Stimulated activated naive CD8-positive, alpha-beta T cell treated with anti-CD3 and anti-CD28 coated beads, Interleukin-15, Interleukin-2, amounts not matched to agents 100 ng/mL and 50 ng/mL, for 24 hours (primary cell): ENCODE results near the gene MIB1.
A peak's percentile ranks its signal among the peaks of the same experiment; 100 is the strongest.
"Not testable (repeated sequence)": the region's sequence is repeated elsewhere in the genome, so short reads cannot be mapped to it uniquely, and the experiment has no call there.

Source experiments
- H3K27ac Mint-ChIP-seq: one replicate; pipeline ENCODE4 v1.8.0; 2021; ENCODE audit warnings: mild to moderate bottlenecking, mixed read lengths
- H3K27me3 Mint-ChIP-seq: one replicate; pipeline ENCODE4 v1.8.0; 2021; ENCODE audit warnings: mixed read lengths
- H3K36me3 Mint-ChIP-seq: one replicate; pipeline ENCODE4 v1.8.0; 2021; ENCODE audit warnings: low read depth, mixed read lengths
- H3K4me1 Mint-ChIP-seq: one replicate; pipeline ENCODE4 v1.8.0; 2021; ENCODE audit warnings: low read depth, mixed read lengths
- H3K4me3 Mint-ChIP-seq: one replicate; pipeline ENCODE4 v1.8.0; 2021; ENCODE audit warnings: mild to moderate bottlenecking, mixed read lengths
- H3K9me3 Mint-ChIP-seq: one replicate; pipeline ENCODE4 v1.8.0; 2021; ENCODE audit warnings: mixed read lengths

Gene MIB1

GRCh38 chr18:21735452-21736015 lies 5.1 kb upstream of the MIB1 start:
- H3K27me3 Mint-ChIP-seq = no peaks in the 10 kb centered on the region
- peaks cover 7% of the 10 kb centered on the region for H3K4me1 Mint-ChIP-seq
- no peaks in the 10 kb centered on the region for H3K36me3 Mint-ChIP-seq
- no peaks in the 10 kb centered on the region for H3K9me3 Mint-ChIP-seq
- no peak overlapping the region for H3K27ac Mint-ChIP-seq
- no peak overlapping the region for H3K4me3 Mint-ChIP-seq

- not testable (repeated sequence) for H3K9me3 Mint-ChIP-seq, H3K27ac Mint-ChIP-seq, H3K4me1 Mint-ChIP-seq, H3K27me3 Mint-ChIP-seq, H3K36me3 Mint-ChIP-seq, H3K4me3 Mint-ChIP-seq
These were observed 3.7 kb upstream of the MIB1 start for GRCh38 chr18:21736926-21737325.

- peak overlapping the region; percentile 94 for H3K4me3 Mint-ChIP-seq
- H3K36me3 Mint-ChIP-seq = peaks cover 7% of the 10 kb centered on the region
- no peaks in the 10 kb centered on the region for H3K27me3 Mint-ChIP-seq
- H3K27ac Mint-ChIP-seq = peak overlapping the region; percentile 97
- H3K9me3 Mint-ChIP-seq = no peaks in the 10 kb centered on the region
- peaks cover 34% of the 10 kb centered on the region for H3K4me1 Mint-ChIP-seq
These were observed 721 bp upstream of the MIB1 start for GRCh38 chr18:21739604-21740537.

- Mint-ChIP-seq H3K4me3 (peak overlapping the region; percentile 86), H3K27me3 (no peaks in the 10 kb centered on the region), H3K4me1 (peaks cover 38% of the 10 kb centered on the region), H3K36me3 (peaks cover 7% of the 10 kb centered on the region), H3K9me3 (no peaks in the 10 kb centered on the region), H3K27ac (no peak overlapping the region)
These were observed 645 bp downstream of the MIB1 start for GRCh38 chr18:21741312-21741561.

GRCh38 chr18:21741562-21742314 lies 1.1 kb downstream of the MIB1 start:
- Mint-ChIP-seq H3K36me3 (peaks cover 7% of the 10 kb centered on the region), H3K27me3 (no peaks in the 10 kb centered on the region), H3K4me3 (peak overlapping the region; percentile 86), H3K4me1 (peaks cover 43% of the 10 kb centered on the region), H3K9me3 (no peaks in the 10 kb centered on the region), H3K27ac (no peak overlapping the region)

- no peaks in the 10 kb centered on the region for H3K27me3 Mint-ChIP-seq
- peak overlapping the region; percentile 86 for H3K4me3 Mint-ChIP-seq
- peaks cover 7% of the 10 kb centered on the region for H3K36me3 Mint-ChIP-seq
- no peak overlapping the region for H3K27ac Mint-ChIP-seq
- peaks cover 48% of the 10 kb centered on the region for H3K4me1 Mint-ChIP-seq
- no peaks in the 10 kb centered on the region for H3K9me3 Mint-ChIP-seq
These were observed 1.7 kb downstream of the MIB1 start for GRCh38 chr18:21742315-21742687.

GRCh38 chr18:21743166-21743832 lies 2.7 kb downstream of the MIB1 start:
- Mint-ChIP-seq H3K27me3 (no peaks in the 10 kb centered on the region), H3K36me3 (peaks cover 7% of the 10 kb centered on the region), H3K4me3 (peak overlapping the region; percentile 68), H3K27ac (no peak overlapping the region), H3K4me1 (peaks cover 58% of the 10 kb centered on the region), H3K9me3 (no peaks in the 10 kb centered on the region)

- Mint-ChIP-seq H3K4me3 (no peak overlapping the region), H3K9me3 (no peaks in the 10 kb centered on the region), H3K36me3 (peaks cover 7% of the 10 kb centered on the region), H3K4me1 (peaks cover 60% of the 10 kb centered on the region), H3K27ac (no peak overlapping the region), H3K27me3 (no peaks in the 10 kb centered on the region)
These were observed 4.6 kb downstream of the MIB1 start for GRCh38 chr18:21745231-21745630.

- Mint-ChIP-seq H3K4me3 (no peak overlapping the region), H3K27ac (no peak overlapping the region), H3K36me3 (peaks cover 7% of the 10 kb centered on the region), H3K9me3 (no peaks in the 10 kb centered on the region), H3K27me3 (no peaks in the 10 kb centered on the region), H3K4me1 (peaks cover 57% of the 10 kb centered on the region)
These were observed 6.7 kb downstream of the MIB1 start for GRCh38 chr18:21747268-21747667.

- H3K4me1 Mint-ChIP-seq = peaks cover 49% of the 10 kb centered on the region
- no peaks in the 10 kb centered on the region for H3K27me3 Mint-ChIP-seq
- peak overlapping the region; percentile 7 for H3K27ac Mint-ChIP-seq
- peaks cover 6% of the 10 kb centered on the region for H3K36me3 Mint-ChIP-seq
- H3K4me3 Mint-ChIP-seq = no peak overlapping the region
- no peaks in the 10 kb centered on the region for H3K9me3 Mint-ChIP-seq
These were observed 7.4 kb downstream of the MIB1 start for GRCh38 chr18:21747764-21748693.

- Mint-ChIP-seq H3K27ac (no peak overlapping the region), H3K4me3 (no peak overlapping the region), H3K4me1 (peaks cover 14% of the 10 kb centered on the region), H3K27me3 (no peaks in the 10 kb centered on the region), H3K36me3 (no peaks in the 10 kb centered on the region), H3K9me3 (no peaks in the 10 kb centered on the region)
These were observed 17.2 kb downstream of the MIB1 start for GRCh38 chr18:21757833-21758232.

GRCh38 chr18:21759836-21760235 lies 19.2 kb downstream of the MIB1 start:
- Mint-ChIP-seq H3K27ac (no peak overlapping the region), H3K4me3 (no peak overlapping the region), H3K4me1 (peaks cover 10% of the 10 kb centered on the region), H3K36me3 (no peaks in the 10 kb centered on the region), H3K9me3 (no peaks in the 10 kb centered on the region), H3K27me3 (no peaks in the 10 kb centered on the region)

- peaks cover 10% of the 10 kb centered on the region for H3K4me1 Mint-ChIP-seq
- H3K27me3 Mint-ChIP-seq = no peaks in the 10 kb centered on the region
- no peak overlapping the region for H3K4me3 Mint-ChIP-seq
- H3K27ac Mint-ChIP-seq = no peak overlapping the region
- peaks cover 2% of the 10 kb centered on the region for H3K36me3 Mint-ChIP-seq
- no peaks in the 10 kb centered on the region for H3K9me3 Mint-ChIP-seq
These were observed 19.7 kb downstream of the MIB1 start for GRCh38 chr18:21760321-21760720.

- H3K4me3 Mint-ChIP-seq = no peak overlapping the region
- no peak overlapping the region for H3K27ac Mint-ChIP-seq
- peaks cover 4% of the 10 kb centered on the region for H3K9me3 Mint-ChIP-seq
- H3K36me3 Mint-ChIP-seq = peaks cover 15% of the 10 kb centered on the region
- H3K4me1 Mint-ChIP-seq = peaks cover 10% of the 10 kb centered on the region
- no peaks in the 10 kb centered on the region for H3K27me3 Mint-ChIP-seq
These were observed 21.0 kb downstream of the MIB1 start for GRCh38 chr18:21761471-21762115.
